BE2C (cell line): ENCODE data around the gene NCOA5.
"Not testable (repeated sequence)": the region's sequence is repeated elsewhere in the genome, so short reads cannot be mapped to it uniquely, and the experiment has no call there.

Experiments
- DNase-seq: peaks from one replicate; pipeline ENCODE4 v3.0.0-alpha.2; 2020
- H3K27me3 ChIP-seq: fragments of 250-450 bp; sonication (Bioruptor Pico); 2 replicates; pipeline ENCODE4 v1.5.1; 2020; ENCODE audit warnings: mild to moderate bottlenecking
- H3K36me3 ChIP-seq: fragments of 250-450 bp; sonication (Bioruptor Pico); 2 replicates; pipeline ENCODE4 v1.5.1; 2020; ENCODE audit warnings: mild to moderate bottlenecking
- H3K4me1 ChIP-seq: fragments of 250-450 bp; sonication (Bioruptor Pico); 2 replicates; pipeline ENCODE4 v1.5.1; 2020
- H3K4me3 ChIP-seq: 2 replicates; pipeline ENCODE4 v1.5.1; 2011; ENCODE audit warnings: low read depth, low read length
- H3K9me3 ChIP-seq: fragments of 250-450 bp; sonication (Bioruptor Pico); 2 replicates; pipeline ENCODE4 v1.5.1; 2020
- TF ChIP-seq, protein P1 (sequence below): IDR thresholded peaks from 2 replicates; pipeline ENCODE4 v1.5.1; 2012; ENCODE audit warnings: mild to moderate bottlenecking, low read depth, low read length

NCOA5 gene

GRCh38 chr20:46101957-46102356 is 12.2 kb upstream of the NCOA5 start:
- Histone ChIP-seq H3K36me3 (no peaks in the 10 kb centered on the region), H3K27me3 (peaks cover 11% of the 10 kb centered on the region; the same call in 1 of the 2 replicates), H3K9me3 (no peaks in the 10 kb centered on the region), H3K4me1 (no peaks in the 10 kb centered on the region), H3K4me3 (no peak overlapping the region)
- TF ChIP-seq, protein P1, sequence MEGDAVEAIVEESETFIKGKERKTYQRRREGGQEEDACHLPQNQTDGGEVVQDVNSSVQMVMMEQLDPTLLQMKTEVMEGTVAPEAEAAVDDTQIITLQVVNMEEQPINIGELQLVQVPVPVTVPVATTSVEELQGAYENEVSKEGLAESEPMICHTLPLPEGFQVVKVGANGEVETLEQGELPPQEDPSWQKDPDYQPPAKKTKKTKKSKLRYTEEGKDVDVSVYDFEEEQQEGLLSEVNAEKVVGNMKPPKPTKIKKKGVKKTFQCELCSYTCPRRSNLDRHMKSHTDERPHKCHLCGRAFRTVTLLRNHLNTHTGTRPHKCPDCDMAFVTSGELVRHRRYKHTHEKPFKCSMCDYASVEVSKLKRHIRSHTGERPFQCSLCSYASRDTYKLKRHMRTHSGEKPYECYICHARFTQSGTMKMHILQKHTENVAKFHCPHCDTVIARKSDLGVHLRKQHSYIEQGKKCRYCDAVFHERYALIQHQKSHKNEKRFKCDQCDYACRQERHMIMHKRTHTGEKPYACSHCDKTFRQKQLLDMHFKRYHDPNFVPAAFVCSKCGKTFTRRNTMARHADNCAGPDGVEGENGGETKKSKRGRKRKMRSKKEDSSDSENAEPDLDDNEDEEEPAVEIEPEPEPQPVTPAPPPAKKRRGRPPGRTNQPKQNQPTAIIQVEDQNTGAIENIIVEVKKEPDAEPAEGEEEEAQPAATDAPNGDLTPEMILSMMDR: no peak
- no peak for DNase-seq

DNA sequence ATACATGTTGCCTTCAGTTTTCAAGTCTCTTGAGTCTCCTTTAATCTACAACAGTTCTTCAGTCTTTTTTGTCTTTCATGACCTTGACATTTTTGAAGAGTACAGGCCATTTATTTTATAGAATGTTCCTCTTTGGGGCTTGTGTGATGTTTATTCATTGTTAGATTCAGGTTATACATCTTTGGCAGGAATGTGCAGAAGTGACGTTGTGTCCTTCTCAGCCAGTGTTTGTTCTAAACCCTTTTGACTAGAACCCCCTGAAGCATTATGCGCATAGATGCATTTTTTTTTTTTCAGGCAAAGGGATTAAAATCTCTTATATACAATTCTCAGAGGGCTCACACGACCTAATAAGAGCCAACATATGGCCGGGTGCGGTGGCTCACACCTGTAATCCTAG is 11.2 kb upstream of the NCOA5 start:
- H3K4me3 ChIP-seq: no peak overlapping the region
- no peaks in the 10 kb centered on the region for H3K36me3 ChIP-seq
- no peaks in the 10 kb centered on the region for H3K4me1 ChIP-seq
- TF ChIP-seq, protein P1: no peak
- DNase-seq: no peak
- H3K9me3 ChIP-seq: no peaks in the 10 kb centered on the region
- H3K27me3 ChIP-seq: peaks cover 11% of the 10 kb centered on the region; the same call in 1 of the 2 replicates

- not testable (repeated sequence) for H3K4me1 ChIP-seq, H3K36me3 ChIP-seq, DNase-seq, H3K9me3 ChIP-seq, H3K4me3 ChIP-seq, H3K27me3 ChIP-seq
Observed at GRCh38 chr20:46100444-46100843, 10.7 kb upstream of the NCOA5 start.

- H3K9me3 ChIP-seq: no peaks in the 10 kb centered on the region
- H3K36me3 ChIP-seq: no peaks in the 10 kb centered on the region
- no peak overlapping the region for H3K4me3 ChIP-seq
- TF ChIP-seq, protein P1: peak; percentile 19; the same call in 1 of the 2 replicates
- no peak for DNase-seq
- H3K4me1 ChIP-seq: no peaks in the 10 kb centered on the region
- peaks cover 4% of the 10 kb centered on the region; the same call in 1 of the 2 replicates for H3K27me3 ChIP-seq
Observed at GRCh38 chr20:46099491-46100287, 9.9 kb upstream of the NCOA5 start.

DNA sequence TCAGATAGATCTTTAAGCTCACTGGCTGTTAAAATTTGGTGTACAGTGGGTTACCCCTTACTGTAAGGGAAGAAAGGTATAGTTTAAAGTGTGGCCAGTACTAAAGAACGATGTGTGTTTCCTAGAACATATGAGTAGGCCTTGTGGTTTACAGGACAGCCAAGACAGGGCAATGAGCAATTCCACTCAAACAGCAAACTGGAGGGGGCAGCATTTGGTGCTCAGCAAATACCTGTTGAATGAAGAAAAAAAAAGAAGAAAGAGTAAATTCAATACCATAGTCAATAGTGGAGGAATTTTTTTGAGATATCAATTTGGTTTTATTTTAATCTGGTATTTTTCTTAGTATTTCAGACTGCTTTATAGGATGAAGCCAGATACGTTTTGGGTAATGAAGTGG is 3.8 kb upstream of the NCOA5 start:
- TF ChIP-seq, protein P1: no peak
- DNase-seq: no peak
- Histone ChIP-seq H3K4me1 (no peaks in the 10 kb centered on the region), H3K27me3 (no peaks in the 10 kb centered on the region), H3K4me3 (no peak overlapping the region), H3K9me3 (no peaks in the 10 kb centered on the region), H3K36me3 (no peaks in the 10 kb centered on the region)

DNA sequence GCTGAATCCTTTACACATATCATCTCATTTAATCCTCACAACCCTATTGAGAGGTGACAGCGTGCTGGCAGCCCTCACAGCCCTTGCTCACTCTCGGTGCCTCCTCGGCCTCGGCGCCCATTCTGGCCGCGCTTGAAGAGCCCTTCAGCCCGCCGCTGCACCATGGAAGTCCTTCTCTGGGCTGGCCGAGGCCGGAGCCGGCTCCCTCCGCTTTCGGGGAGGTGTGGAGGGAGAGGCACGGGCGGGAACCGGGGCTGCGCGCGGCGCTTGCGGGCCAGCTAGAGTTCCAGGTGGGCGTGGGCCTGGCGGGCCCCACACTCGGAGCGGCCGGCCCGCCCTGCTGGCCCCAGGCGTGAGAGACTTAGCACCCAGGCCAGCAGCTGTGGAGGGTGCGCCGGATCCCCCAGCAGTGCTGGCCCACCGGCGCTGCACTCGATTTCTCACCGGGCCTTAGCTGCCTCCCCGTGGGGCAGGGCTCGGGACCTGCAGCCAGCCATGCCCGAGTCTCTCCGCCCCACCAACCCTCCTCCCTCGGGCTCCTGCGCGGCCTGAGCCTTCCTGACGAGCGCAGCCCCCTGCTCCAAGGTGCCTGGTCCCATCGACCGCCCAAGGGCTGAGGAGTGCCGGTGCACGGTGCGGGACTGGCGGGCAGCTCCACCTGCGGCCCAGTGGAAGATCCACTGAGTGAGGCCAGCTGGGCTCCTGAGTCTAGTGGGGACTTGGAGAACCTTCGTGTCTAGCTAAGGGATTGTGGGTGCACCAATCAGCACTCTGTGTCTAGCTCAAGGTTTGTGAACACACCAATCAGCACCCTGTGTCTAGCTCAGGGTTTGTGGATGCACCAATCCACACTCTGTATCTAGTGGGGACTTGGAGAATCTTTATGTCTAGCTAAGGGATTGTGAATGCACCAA is 2.1 kb upstream of the NCOA5 start:
- not testable (repeated sequence) for DNase-seq, H3K4me3 ChIP-seq, H3K4me1 ChIP-seq, H3K36me3 ChIP-seq, H3K27me3 ChIP-seq, H3K9me3 ChIP-seq

DNA sequence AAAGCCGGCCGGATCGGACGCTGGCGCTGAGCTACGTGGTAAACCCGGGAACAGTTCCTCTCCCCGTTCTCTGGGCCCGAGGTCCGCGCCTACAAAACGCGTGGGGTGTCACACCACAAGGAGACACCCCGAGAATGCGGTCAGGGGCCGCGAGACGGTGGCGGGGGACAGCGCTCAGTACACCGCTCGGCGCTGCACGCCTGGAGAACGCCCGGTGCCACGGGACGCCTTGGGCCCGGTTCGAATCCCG is 670 bp downstream of the NCOA5 start:
- no peak for DNase-seq
- TF ChIP-seq, protein P1: no peak
- H3K4me1 ChIP-seq: no peaks in the 10 kb centered on the region; the same call in none of the 2 replicates

More for the DNA sequence above, 670 bp downstream of the NCOA5 start:
- H3K36me3 ChIP-seq: no peaks in the 10 kb centered on the region
- H3K4me3 ChIP-seq: peak overlapping the region; percentile 79
- no peaks in the 10 kb centered on the region for H3K27me3 ChIP-seq
- H3K9me3 ChIP-seq: no peaks in the 10 kb centered on the region
